ENCODE results near the gene FBXL7.

The FBXL7 gene

DNA sequence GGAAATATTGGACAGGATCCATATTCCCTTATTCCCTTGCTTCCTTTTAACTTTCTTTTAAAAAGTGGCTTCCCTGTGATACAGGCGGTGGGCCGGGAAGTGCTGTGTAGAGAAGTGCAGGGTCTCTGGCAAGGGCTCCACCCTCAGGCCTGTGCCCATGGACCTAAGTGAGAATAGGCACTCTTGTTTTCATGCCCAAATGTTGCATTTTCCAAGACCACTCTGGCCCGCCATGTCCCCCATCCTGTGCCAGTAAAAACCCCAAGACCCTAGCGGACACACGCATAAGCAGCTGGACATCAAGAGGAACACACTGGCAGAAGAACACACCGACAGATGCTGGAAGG is 193.4 kb downstream of the FBXL7 start:
- TF ChIP-seq, protein P1, sequence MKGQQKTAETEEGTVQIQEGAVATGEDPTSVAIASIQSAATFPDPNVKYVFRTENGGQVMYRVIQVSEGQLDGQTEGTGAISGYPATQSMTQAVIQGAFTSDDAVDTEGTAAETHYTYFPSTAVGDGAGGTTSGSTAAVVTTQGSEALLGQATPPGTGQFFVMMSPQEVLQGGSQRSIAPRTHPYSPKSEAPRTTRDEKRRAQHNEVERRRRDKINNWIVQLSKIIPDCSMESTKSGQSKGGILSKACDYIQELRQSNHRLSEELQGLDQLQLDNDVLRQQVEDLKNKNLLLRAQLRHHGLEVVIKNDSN (IDR thresholded peaks at IDR 0.05): no peak
- no peak for TF ChIP-seq RAD21 (IDR thresholded peaks at IDR 0.05; ENCODE audit: low read depth)
- TF ChIP-seq TCF12 (IDR thresholded peaks at IDR 0.05; ENCODE audit: low read depth): no peak

DNA sequence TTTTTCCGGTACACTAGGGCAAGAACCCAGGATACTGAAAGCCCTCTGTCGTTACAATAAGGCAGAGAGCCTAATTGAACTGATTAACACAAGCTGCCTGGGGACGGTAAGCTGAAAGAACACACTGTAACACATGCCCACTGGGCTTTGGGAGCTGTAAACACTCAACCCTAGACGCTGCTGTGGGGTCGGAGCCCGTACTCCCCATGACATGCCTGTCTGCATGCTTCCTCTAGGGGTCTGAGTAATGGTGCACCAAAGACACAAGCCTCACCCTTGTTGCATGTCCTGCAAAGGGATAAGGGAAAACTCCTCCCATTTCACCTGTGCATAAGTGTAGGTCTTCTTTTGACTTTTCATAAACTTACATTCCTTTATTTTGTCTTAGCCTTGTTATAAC is 194.0 kb downstream of the FBXL7 start:
- TF ChIP-seq TAF1 (IDR thresholded peaks at IDR 0.05; ENCODE audit: low read depth) (no peak), NFIC (IDR thresholded peaks at IDR 0.05) (no peak), YY1 (IDR thresholded peaks at IDR 0.05; ENCODE audit: low read depth) (no peak), CREB1 (IDR thresholded peaks at IDR 0.05; ENCODE audit: low read depth) (no peak), TEAD4 (IDR thresholded peaks at IDR 0.05) (no peak)
- TF ChIP-seq, protein P2, sequence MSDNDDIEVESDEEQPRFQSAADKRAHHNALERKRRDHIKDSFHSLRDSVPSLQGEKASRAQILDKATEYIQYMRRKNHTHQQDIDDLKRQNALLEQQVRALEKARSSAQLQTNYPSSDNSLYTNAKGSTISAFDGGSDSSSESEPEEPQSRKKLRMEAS (IDR thresholded peaks at IDR 0.05): no peak

DNA sequence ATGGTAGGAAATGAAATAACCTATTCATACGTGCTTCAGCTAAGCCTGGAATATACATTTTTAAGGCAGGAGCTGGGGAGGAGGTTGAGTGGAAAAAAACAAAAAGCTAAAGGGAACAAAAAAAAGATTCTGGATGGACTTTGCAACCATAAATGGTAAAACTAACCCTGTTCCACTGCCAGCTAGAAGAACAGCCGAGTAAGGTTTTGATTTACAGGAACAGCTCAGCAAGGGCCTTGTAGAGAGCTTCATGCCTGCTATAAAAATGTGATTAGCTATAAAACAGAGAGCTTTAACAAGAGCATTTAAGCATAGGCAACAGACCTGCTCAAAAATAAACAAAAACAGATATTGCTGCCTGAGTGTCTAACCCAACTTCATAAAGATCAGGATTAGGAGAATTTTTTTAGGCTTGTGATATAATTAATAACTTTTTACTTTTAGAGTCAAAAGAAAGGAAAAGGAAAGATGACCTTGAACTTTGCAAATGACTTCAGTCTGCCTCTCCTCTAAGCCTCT is 194.8 kb downstream of the FBXL7 start:
- TF ChIP-seq TAF1 (IDR thresholded peaks at IDR 0.05; ENCODE audit: low read depth): no peak
- TF ChIP-seq TEAD4 (IDR thresholded peaks at IDR 0.05): no peak
- no peak for TF ChIP-seq CEBPB (IDR thresholded peaks at IDR 0.05)
- no peak for TF ChIP-seq CREB1 (IDR thresholded peaks at IDR 0.05; ENCODE audit: low read depth)
- TF ChIP-seq RAD21 (IDR thresholded peaks at IDR 0.05; ENCODE audit: low read depth): no peak

DNA sequence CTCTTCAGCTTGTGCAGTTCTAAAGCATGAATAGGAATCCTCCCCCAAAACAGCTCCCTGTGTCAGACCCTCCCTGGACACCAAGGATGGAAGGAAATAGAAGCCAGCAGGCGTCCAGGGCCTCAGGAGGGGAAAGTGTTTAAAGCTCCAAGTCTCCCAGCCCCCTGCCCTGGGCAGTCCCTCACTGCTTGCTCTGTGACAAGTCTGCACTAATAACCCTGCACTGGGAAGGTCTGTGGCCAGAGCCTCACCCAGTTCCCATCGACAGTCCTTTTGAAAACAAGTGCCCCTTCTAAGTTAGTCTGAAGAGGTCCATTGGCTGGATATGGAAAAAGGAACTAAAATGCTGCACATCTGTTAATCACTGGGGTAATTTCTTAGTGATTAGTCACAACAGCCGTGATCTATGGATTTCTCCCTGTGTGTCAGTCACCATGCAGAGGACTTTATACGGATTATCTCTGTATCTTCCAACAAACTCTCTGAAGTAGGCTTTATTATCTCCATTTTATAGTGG is 195.3 kb downstream of the FBXL7 start:
- TF ChIP-seq TEAD4 (IDR thresholded peaks at IDR 0.05): no peak
- TF ChIP-seq NFIC (IDR thresholded peaks at IDR 0.05): no peak
- no peak for TF ChIP-seq FOXM1 (IDR thresholded peaks at IDR 0.05; ENCODE audit: borderline replicate concordance, low read depth)
- no peak for TF ChIP-seq EP300 (IDR thresholded peaks at IDR 0.05; ENCODE audit: borderline replicate concordance)
- TF ChIP-seq, protein P3, sequence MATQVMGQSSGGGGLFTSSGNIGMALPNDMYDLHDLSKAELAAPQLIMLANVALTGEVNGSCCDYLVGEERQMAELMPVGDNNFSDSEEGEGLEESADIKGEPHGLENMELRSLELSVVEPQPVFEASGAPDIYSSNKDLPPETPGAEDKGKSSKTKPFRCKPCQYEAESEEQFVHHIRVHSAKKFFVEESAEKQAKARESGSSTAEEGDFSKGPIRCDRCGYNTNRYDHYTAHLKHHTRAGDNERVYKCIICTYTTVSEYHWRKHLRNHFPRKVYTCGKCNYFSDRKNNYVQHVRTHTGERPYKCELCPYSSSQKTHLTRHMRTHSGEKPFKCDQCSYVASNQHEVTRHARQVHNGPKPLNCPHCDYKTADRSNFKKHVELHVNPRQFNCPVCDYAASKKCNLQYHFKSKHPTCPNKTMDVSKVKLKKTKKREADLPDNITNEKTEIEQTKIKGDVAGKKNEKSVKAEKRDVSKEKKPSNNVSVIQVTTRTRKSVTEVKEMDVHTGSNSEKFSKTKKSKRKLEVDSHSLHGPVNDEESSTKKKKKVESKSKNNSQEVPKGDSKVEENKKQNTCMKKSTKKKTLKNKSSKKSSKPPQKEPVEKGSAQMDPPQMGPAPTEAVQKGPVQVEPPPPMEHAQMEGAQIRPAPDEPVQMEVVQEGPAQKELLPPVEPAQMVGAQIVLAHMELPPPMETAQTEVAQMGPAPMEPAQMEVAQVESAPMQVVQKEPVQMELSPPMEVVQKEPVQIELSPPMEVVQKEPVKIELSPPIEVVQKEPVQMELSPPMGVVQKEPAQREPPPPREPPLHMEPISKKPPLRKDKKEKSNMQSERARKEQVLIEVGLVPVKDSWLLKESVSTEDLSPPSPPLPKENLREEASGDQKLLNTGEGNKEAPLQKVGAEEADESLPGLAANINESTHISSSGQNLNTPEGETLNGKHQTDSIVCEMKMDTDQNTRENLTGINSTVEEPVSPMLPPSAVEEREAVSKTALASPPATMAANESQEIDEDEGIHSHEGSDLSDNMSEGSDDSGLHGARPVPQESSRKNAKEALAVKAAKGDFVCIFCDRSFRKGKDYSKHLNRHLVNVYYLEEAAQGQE (IDR thresholded peaks at IDR 0.05; ENCODE audit: low read depth): no peak
- TF ChIP-seq, protein P1 (IDR thresholded peaks at IDR 0.05): no peak

DNA sequence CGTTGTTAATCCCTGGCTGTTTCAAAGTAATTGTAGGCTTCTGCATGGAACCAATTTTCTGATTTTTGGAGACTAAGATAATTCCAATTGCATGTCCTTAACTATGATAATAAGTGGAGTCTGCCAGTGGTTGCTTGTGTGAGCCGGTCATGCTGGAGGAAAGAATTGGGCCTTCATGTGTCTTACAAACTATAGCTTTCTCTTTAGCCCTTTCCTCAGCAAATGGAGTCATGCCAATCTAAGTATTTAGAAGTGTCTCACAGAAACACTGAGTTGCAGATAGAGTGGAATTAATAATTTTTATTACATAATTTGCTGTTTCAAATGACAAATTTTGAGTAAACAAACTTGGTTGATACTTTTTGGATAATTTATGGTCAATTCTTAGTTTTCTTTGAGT is 200.4 kb downstream of the FBXL7 start:
- TF ChIP-seq, protein P3 (IDR thresholded peaks at IDR 0.05; ENCODE audit: low read depth): no peak
- no peak for TF ChIP-seq YY1 (IDR thresholded peaks at IDR 0.05; ENCODE audit: low read depth)
- TF ChIP-seq EP300 (IDR thresholded peaks at IDR 0.05; ENCODE audit: borderline replicate concordance): no peak
- TF ChIP-seq, protein P2 (IDR thresholded peaks at IDR 0.05): no peak
- TF ChIP-seq ZBTB7A (IDR thresholded peaks at IDR 0.05; ENCODE audit: low read depth): no peak
- no peak for TF ChIP-seq CREB1 (IDR thresholded peaks at IDR 0.05; ENCODE audit: low read depth)
- TF ChIP-seq NFIC (IDR thresholded peaks at IDR 0.05): no peak
- no peak for TF ChIP-seq EGR1 (IDR thresholded peaks at IDR 0.05)
- TF ChIP-seq, protein P1 (IDR thresholded peaks at IDR 0.05): no peak
- TF ChIP-seq CEBPB (IDR thresholded peaks at IDR 0.05): no peak
- TF ChIP-seq RAD21 (IDR thresholded peaks at IDR 0.05; ENCODE audit: low read depth): no peak
- no peak for TF ChIP-seq TAF1 (IDR thresholded peaks at IDR 0.05; ENCODE audit: low read depth)

DNA sequence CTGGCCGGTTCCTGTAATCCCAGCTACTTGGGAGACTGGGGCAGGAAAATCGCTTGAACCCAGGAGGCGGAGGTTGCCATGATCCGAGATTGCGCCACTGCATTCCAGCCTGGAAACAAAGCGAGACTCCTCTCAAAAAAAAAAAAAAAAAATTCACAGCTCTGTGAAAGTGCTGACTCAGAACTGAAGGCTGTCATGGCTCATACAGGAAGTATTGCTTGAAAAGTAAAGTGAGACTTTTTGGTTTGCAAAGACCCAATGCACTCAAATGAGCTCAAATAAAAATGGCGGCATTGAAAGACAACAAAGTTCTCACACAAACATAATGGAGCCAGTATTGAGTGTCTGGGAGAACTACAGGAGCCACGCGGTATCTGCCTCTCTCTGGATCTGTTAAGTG is 202.1 kb downstream of the FBXL7 start:
- no peak for TF ChIP-seq RAD21 (IDR thresholded peaks at IDR 0.05; ENCODE audit: low read depth)
- no peak for TF ChIP-seq TEAD4 (IDR thresholded peaks at IDR 0.05)
- TF ChIP-seq EP300 (IDR thresholded peaks at IDR 0.05; ENCODE audit: borderline replicate concordance): no peak

DNA sequence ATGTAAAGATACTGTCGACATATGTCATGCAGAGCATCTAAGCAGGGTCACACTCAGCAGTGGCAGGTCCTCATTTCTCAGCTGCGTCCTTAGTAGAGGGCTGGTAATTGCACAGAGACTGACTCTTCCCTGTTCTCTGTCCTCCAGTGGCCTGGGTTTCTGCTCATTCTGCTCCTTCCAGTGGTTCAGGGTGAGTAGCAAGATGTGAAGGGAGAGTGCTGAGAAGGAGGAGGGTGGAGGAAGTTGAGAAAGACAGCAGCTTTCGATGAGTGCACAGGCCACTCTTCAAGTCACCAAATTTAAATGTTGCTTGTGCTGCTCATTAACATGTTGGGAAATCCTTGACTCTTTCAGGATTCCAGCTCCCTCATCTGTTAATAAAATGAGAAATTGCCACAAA is 203.9 kb downstream of the FBXL7 start:
- TF ChIP-seq YY1 (IDR thresholded peaks at IDR 0.05; ENCODE audit: low read depth) (no peak), RAD21 (IDR thresholded peaks at IDR 0.05; ENCODE audit: low read depth) (no peak), EP300 (IDR thresholded peaks at IDR 0.05; ENCODE audit: borderline replicate concordance) (no peak), TCF12 (IDR thresholded peaks at IDR 0.05; ENCODE audit: low read depth) (no peak), NFIC (IDR thresholded peaks at IDR 0.05) (no peak), TAF1 (IDR thresholded peaks at IDR 0.05; ENCODE audit: low read depth) (no peak), CREB1 (IDR thresholded peaks at IDR 0.05; ENCODE audit: low read depth) (no peak)
- TF ChIP-seq, protein P2 (IDR thresholded peaks at IDR 0.05): no peak

Measured in Ishikawa (cell line).